HCT116 (cell line): ENCODE measurements around the gene KIAA1671. TPM values are rescaled to one million over a fixed set of nuclear protein-coding genes. Genes with fewer than 3 reads are reported as not detected.

Experiments
- ATAC-seq: fragments of 200-7000 bp; cut with Tn5 transposase; 2 replicates; pipeline ENCODE4 v1.9.1; 2020; ENCODE audit warnings: mild to moderate bottlenecking, moderate library complexity
- BruUV-seq: library from RNA; stranded (reverse); fragments of 400-500 nt; replicated peaks from 2 replicates; lab custom pipeline; 2021; lab: Mats Ljungman, UMichigan
- CTCF ChIA-PET: fragments of 300-600 bp; sonication (Branson Sonifier 250); formaldehyde crosslinking; loops from one replicate; lab custom pipeline; 2021; ENCODE audit warnings: antibody characterized with exemption; lab: Charles Lee
- POLR2A ChIA-PET: fragments of 300-600, 350-600 bp; sonication (Branson Sonifier 250); formaldehyde crosslinking; loops from one replicate; lab custom pipeline; 2021; ENCODE audit warnings: antibody characterized with exemption; lab: Charles Lee
- RAD21 ChIA-PET, 2 experiments: fragments of 300-600 bp; sonication (Branson Sonifier 250); formaldehyde crosslinking; loops; one replicate each; lab custom pipeline; 2023; ENCODE audit warnings: low total read pairs in 2 of 2; ENCODE audit not compliant: uncharacterized antibody in 2 of 2, unreplicated experiment in 2 of 2, low non-redundant PET in 1 of 2; lab: Charles Lee
- DNase-seq: peaks from one replicate; pipeline ENCODE4 v3.0.0-alpha.2; 2010; ENCODE audit warnings: low read depth, low spot score
- H2AFZ ChIP-seq: fragments of 200-600 bp; shearing (Covaris generic), sonication (generic); 2 replicates; pipeline ENCODE4 v1.6.1; 2017; ENCODE audit warnings: low read depth, mixed run types, mixed read lengths, antibody characterized with exemption, low read length; ENCODE audit not compliant: poor library complexity, severe bottlenecking
- H3K27ac ChIP-seq: 2 replicates; pipeline ENCODE4 v1.5.1; 2012; ENCODE audit warnings: low read depth, low read length
- H3K27me3 ChIP-seq: fragments of 200-600 bp; sonication (generic); 2 replicates; pipeline ENCODE4 v1.6.1; 2016; ENCODE audit warnings: mixed run types, low read length, mixed read lengths; ENCODE audit not compliant: insufficient read depth
- H3K36me3 ChIP-seq, 2 experiments: fragments of 200-500 bp in 1 of 2; fragments of 200-600 bp in 1 of 2; sonication (Bioruptor generic) in 1 of 2; sonication (generic) in 1 of 2; 2 replicates each; pipeline versions ENCODE4 v1.5.1 to v1.6.1; 2014 to 2016; ENCODE audit warnings: low read length in 2 of 2, inconsistent platforms in 1 of 2, mixed read lengths in 1 of 2, mixed run types in 1 of 2; ENCODE audit not compliant: insufficient read depth in 2 of 2, control insufficient read depth in 1 of 2
- H3K4me1 ChIP-seq, 2 experiments: fragments of 200-600 bp in 1 of 2; sonication (generic) in 1 of 2; 2 replicates each; pipeline versions ENCODE4 v1.5.1 to v1.6.1; 2012 to 2017; ENCODE audit warnings: low read length in 2 of 2, inconsistent platforms in 1 of 2, mild to moderate bottlenecking in 1 of 2, mixed read lengths in 1 of 2, mixed run types in 1 of 2, moderate library complexity in 1 of 2; ENCODE audit not compliant: insufficient read depth in 2 of 2, control insufficient read depth in 1 of 2
- H3K4me2 ChIP-seq: fragments of 200-600 bp; sonication (generic); 2 replicates; pipeline ENCODE4 v1.6.1; 2017; ENCODE audit warnings: mixed run types, low read length, mixed read lengths
- H3K4me3 ChIP-seq, 2 experiments: fragments of 200-600 bp in 1 of 2; sonication (generic) in 1 of 2; replicated peaks in 1 of 2; 2 replicates each; pipeline ENCODE4 v1.5.1; 2011 to 2016; ENCODE audit warnings: low read length in 2 of 2, control low read depth in 1 of 2, low read depth in 1 of 2, mild to moderate bottlenecking in 1 of 2, mixed read lengths in 1 of 2, mixed run types in 1 of 2
- H3K79me2 ChIP-seq: fragments of 200-600 bp; sonication (generic); 2 replicates; pipeline ENCODE4 v1.6.1; 2017; ENCODE audit warnings: mild to moderate bottlenecking, mixed run types, low read length, moderate library complexity, mixed read lengths; ENCODE audit not compliant: insufficient read depth
- H3K9ac ChIP-seq: fragments of 200-600 bp; sonication (generic); 2 replicates; pipeline ENCODE4 v1.6.1; 2016; ENCODE audit warnings: low read length, mixed read lengths
- H3K9me2 ChIP-seq: fragments of 200-600 bp; sonication (generic), shearing (Covaris generic); 2 replicates; pipeline ENCODE4 v1.6.1; 2017; ENCODE audit warnings: mixed run types, mild to moderate bottlenecking, moderate library complexity; ENCODE audit not compliant: insufficient read depth
- H3K9me3 ChIP-seq, 2 experiments: fragments of 200-500 bp in 1 of 2; fragments of 200-600 bp in 1 of 2; sonication (Bioruptor generic) in 1 of 2; sonication (generic) in 1 of 2; 2 replicates each; pipeline ENCODE4 v1.6.1; 2014 to 2017; ENCODE audit warnings: low read length in 2 of 2, mixed read lengths in 2 of 2, inconsistent platforms in 1 of 2, low read depth in 1 of 2, mild to moderate bottlenecking in 1 of 2, mixed run types in 1 of 2, moderate library complexity in 1 of 2; ENCODE audit not compliant: control insufficient read depth in 1 of 2, insufficient read depth in 1 of 2
- H4K20me1 ChIP-seq: fragments of 200-600 bp; sonication (generic), shearing (Covaris generic); 2 replicates; pipeline ENCODE4 v1.6.1; 2017; ENCODE audit warnings: mixed run types, mild to moderate bottlenecking, moderate library complexity; ENCODE audit not compliant: insufficient read depth
- CBX3 ChIP-seq: IDR thresholded peaks from 2 replicates; pipeline ENCODE4 v1.6.1; 2012; ENCODE audit warnings: low read depth
- ELF1 ChIP-seq: IDR thresholded peaks from 2 replicates; pipeline ENCODE4 v1.6.1; 2012; ENCODE audit warnings: low read depth, borderline replicate concordance
- EZH2 ChIP-seq: fragments of 200-600 bp; sonication (generic); IDR thresholded peaks from 2 replicates; pipeline ENCODE4 v1.6.1; 2017; ENCODE audit warnings: antibody characterized with exemption, mixed run types
- EZH2phosphoT487 ChIP-seq: fragments of 200-600 bp; IDR thresholded peaks from 2 replicates; pipeline ENCODE4 v1.6.1; 2018; ENCODE audit warnings: antibody characterized with exemption, borderline replicate concordance
- FOSL1 ChIP-seq: IDR thresholded peaks from 2 replicates; pipeline ENCODE4 v1.6.1; 2012; ENCODE audit warnings: low read depth
- JUND ChIP-seq: IDR thresholded peaks from 2 replicates; pipeline ENCODE4 v1.6.1; 2012
- RAD21 ChIP-seq: IDR thresholded peaks from 2 replicates; pipeline ENCODE4 v1.6.1; 2012; ENCODE audit warnings: low read depth, mild to moderate bottlenecking
- SIN3A ChIP-seq: IDR thresholded peaks from 2 replicates; pipeline ENCODE4 v1.6.1; 2012; ENCODE audit warnings: low read depth
- SP1 ChIP-seq: IDR thresholded peaks from 2 replicates; pipeline ENCODE4 v1.6.1; 2012; ENCODE audit warnings: low read depth
- SRF ChIP-seq: IDR thresholded peaks from 2 replicates; pipeline ENCODE4 v1.6.1; 2012; ENCODE audit warnings: low read depth
- YY1 ChIP-seq: IDR thresholded peaks from 2 replicates; pipeline ENCODE4 v1.6.1; 2011; ENCODE audit warnings: low read length, low read depth, moderate library complexity, mild to moderate bottlenecking; ENCODE audit not compliant: insufficient replicate concordance; ENCODE audit errors: extremely low read depth
- ZFX ChIP-seq: fragments of 450-650 bp; IDR thresholded peaks from 2 replicates; pipeline ENCODE4 v1.6.1; 2017
- ZNF274 ChIP-seq: fragments of 200-500 bp; sonication (Bioruptor generic); IDR thresholded peaks from 2 replicates; pipeline ENCODE4 v1.6.1; 2014; ENCODE audit warnings: mild to moderate bottlenecking, low read depth, low read length, inconsistent platforms
- intact Hi-C: fragments of 100-400 bp; cut with micrococcal nuclease; formaldehyde crosslinking; loops from 2 replicates; pipeline ENCODE4 v1.10.0; 2022
- total RNA-seq: library from RNA; stranded (reverse); gene quantifications from one replicate; pipeline ENCODE4 v1.2.1, GENCODE V29; 2021; ENCODE audit not compliant: unreplicated experiment
- TF ChIP-seq, protein P1 (sequence below): IDR thresholded peaks from 2 replicates; pipeline ENCODE4 v1.6.1; 2012
- TF ChIP-seq, protein P2 (sequence below), 3 experiments: fragments of 200-600 bp in 1 of 3; sonication (generic) in 1 of 3; IDR thresholded peaks in 2 of 3; conservative IDR thresholded peaks in 1 of 3; 2 replicates each; pipeline ENCODE4 v1.5.1; 2012 to 2017; ENCODE audit warnings: low read depth in 2 of 3, low read length in 2 of 3, antibody characterized with exemption in 1 of 3, borderline replicate concordance in 1 of 3, control low read depth in 1 of 3, mild to moderate bottlenecking in 1 of 3, mixed read lengths in 1 of 3, mixed run types in 1 of 3, moderate library complexity in 1 of 3; ENCODE audit not compliant: insufficient read depth in 1 of 3
- TF ChIP-seq, protein P3 (sequence below): IDR thresholded peaks from 2 replicates; pipeline ENCODE4 v1.6.1; 2012

KIAA1671 gene
- total RNA-seq, 1 experiment from 2014 or later: 36.8 TPM

GRCh38 chr22:25206998-25207397 is 254.5 kb downstream of the KIAA1671 start (continued):
- TF ChIP-seq ELF1: no peak
- no peak for TF ChIP-seq SIN3A
- TF ChIP-seq, all 23 proteins: peak for 0

GRCh38 chr22:25207553-25208157 is 255.1 kb downstream of the KIAA1671 start:
- Histone ChIP-seq H2AFZ (no peak overlapping the region), H3K4me1 (no peaks in the 10 kb centered on the region), H3K9me2 (no peaks in the 10 kb centered on the region), H3K4me3 (no peak overlapping the region), H3K27me3 (no peaks in the 10 kb centered on the region), H3K27ac (no peak overlapping the region), H3K36me3 (no peaks in the 10 kb centered on the region), H3K79me2 (no peaks in the 10 kb centered on the region), H3K4me2 (no peak overlapping the region), H3K9me3 (no peaks in the 10 kb centered on the region), H4K20me1 (no peaks in the 10 kb centered on the region), H3K9ac (no peak overlapping the region)
- RAD21 ChIA-PET: no interaction called here
- no peak for TF ChIP-seq YY1
- TF ChIP-seq SRF: no peak
- no peak for TF ChIP-seq SIN3A
- no peak for TF ChIP-seq CBX3
- TF ChIP-seq SP1: no peak
- TF ChIP-seq EZH2: no peak
- TF ChIP-seq ZNF274: no peak
- TF ChIP-seq, protein P1, sequence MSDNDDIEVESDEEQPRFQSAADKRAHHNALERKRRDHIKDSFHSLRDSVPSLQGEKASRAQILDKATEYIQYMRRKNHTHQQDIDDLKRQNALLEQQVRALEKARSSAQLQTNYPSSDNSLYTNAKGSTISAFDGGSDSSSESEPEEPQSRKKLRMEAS: no peak
- TF ChIP-seq, protein P2, sequence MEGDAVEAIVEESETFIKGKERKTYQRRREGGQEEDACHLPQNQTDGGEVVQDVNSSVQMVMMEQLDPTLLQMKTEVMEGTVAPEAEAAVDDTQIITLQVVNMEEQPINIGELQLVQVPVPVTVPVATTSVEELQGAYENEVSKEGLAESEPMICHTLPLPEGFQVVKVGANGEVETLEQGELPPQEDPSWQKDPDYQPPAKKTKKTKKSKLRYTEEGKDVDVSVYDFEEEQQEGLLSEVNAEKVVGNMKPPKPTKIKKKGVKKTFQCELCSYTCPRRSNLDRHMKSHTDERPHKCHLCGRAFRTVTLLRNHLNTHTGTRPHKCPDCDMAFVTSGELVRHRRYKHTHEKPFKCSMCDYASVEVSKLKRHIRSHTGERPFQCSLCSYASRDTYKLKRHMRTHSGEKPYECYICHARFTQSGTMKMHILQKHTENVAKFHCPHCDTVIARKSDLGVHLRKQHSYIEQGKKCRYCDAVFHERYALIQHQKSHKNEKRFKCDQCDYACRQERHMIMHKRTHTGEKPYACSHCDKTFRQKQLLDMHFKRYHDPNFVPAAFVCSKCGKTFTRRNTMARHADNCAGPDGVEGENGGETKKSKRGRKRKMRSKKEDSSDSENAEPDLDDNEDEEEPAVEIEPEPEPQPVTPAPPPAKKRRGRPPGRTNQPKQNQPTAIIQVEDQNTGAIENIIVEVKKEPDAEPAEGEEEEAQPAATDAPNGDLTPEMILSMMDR (IDR thresholded peaks at IDR 0.05 in 2 of 3, conservative IDR thresholded peaks at IDR 0.05 in 1 of 3; ENCODE audit: borderline replicate concordance in 1 of 3, insufficient read depth in 1 of 3, low read depth in 2 of 3, low read length in 2 of 3): no peak
- no peak for TF ChIP-seq ZFX
- no peak for TF ChIP-seq JUND
- TF ChIP-seq FOSL1: no peak
- no peak for TF ChIP-seq EZH2phosphoT487
- TF ChIP-seq RAD21: no peak
- TF ChIP-seq, protein P3, sequence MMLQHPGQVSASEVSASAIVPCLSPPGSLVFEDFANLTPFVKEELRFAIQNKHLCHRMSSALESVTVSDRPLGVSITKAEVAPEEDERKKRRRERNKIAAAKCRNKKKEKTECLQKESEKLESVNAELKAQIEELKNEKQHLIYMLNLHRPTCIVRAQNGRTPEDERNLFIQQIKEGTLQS: no peak
- CTCF ChIA-PET: no interaction called here
- POLR2A ChIA-PET: no interaction called here
- intact Hi-C loops: loop anchor here (10.0 kb wide), 1 partner anchor 127 kb away; no protein-coding TSS in a partner anchor
- BruUV-seq: no TSS peak
- DNase-seq (no peak), ATAC-seq (no peak)
